Astrocyte (in vitro differentiated cells and primary cell): ENCODE results near the gene ABTB2. TPM values are rescaled to one million over a fixed set of nuclear protein-coding genes. Genes with fewer than 3 reads are reported as not detected.

Source experiments
- DNase-seq: peaks from one replicate; pipeline ENCODE4 v3.0.0-alpha.2; 2010; ENCODE audit warnings: low read depth
- FAIRE-seq: peaks from 2 replicates; lab custom pipeline; 2011; peaks lifted over from hg19 to GRCh38; lab: Jason Lieb, UNC
- H2AFZ ChIP-seq: 2 replicates; pipeline ENCODE4 v1.6.0; 2012; ENCODE audit warnings: low read depth, low read length, inconsistent platforms
- H3K27ac ChIP-seq: 2 replicates; pipeline ENCODE4 v1.5.1; 2011; ENCODE audit warnings: low read depth, low read length, inconsistent platforms
- H3K27me3 ChIP-seq: 2 replicates; pipeline ENCODE4 v1.6.0; 2011; ENCODE audit warnings: low read length, inconsistent platforms; ENCODE audit not compliant: insufficient read depth
- H3K36me3 ChIP-seq: 2 replicates; pipeline ENCODE4 v1.5.1; 2011; ENCODE audit warnings: low read length, inconsistent platforms; ENCODE audit not compliant: insufficient read depth
- H3K4me1 ChIP-seq: 2 replicates; pipeline ENCODE4 v1.5.1; 2011; ENCODE audit warnings: low read length, inconsistent platforms; ENCODE audit not compliant: insufficient read depth
- H3K4me2 ChIP-seq: 2 replicates; pipeline ENCODE4 v1.6.0; 2012; ENCODE audit warnings: low read length, inconsistent platforms
- H3K4me3 ChIP-seq: 2 replicates; pipeline ENCODE4 v1.5.1; 2011; ENCODE audit warnings: low read depth, mild to moderate bottlenecking, low read length, inconsistent platforms; ENCODE audit not compliant: insufficient read depth
- H3K79me2 ChIP-seq: 2 replicates; pipeline ENCODE4 v1.6.0; 2012; ENCODE audit warnings: mild to moderate bottlenecking, low read length, inconsistent platforms; ENCODE audit not compliant: insufficient read depth
- H3K9ac ChIP-seq: 2 replicates; pipeline ENCODE4 v1.6.0; 2012; ENCODE audit warnings: mild to moderate bottlenecking, low read length, inconsistent platforms
- H3K9me3 ChIP-seq: 2 replicates; pipeline ENCODE4 v1.5.1; 2012; ENCODE audit warnings: low read depth, mild to moderate bottlenecking, low read length, inconsistent platforms; ENCODE audit not compliant: insufficient read depth
- H4K20me1 ChIP-seq: 2 replicates; pipeline ENCODE4 v1.6.0; 2012; ENCODE audit warnings: low read length, inconsistent platforms; ENCODE audit not compliant: insufficient read depth
- H3K27ac Mint-ChIP-seq: one replicate; pipeline ENCODE4 v1.8.0; 2021; ENCODE audit warnings: mild to moderate bottlenecking, mixed read lengths; ENCODE audit not compliant: unreplicated experiment
- H3K27me3 Mint-ChIP-seq: one replicate; pipeline ENCODE4 v1.8.0; 2021; ENCODE audit warnings: low read depth, mixed read lengths; ENCODE audit not compliant: unreplicated experiment
- H3K36me3 Mint-ChIP-seq: one replicate; pipeline ENCODE4 v1.8.0; 2021; ENCODE audit warnings: low read depth, mixed read lengths; ENCODE audit not compliant: unreplicated experiment
- H3K4me1 Mint-ChIP-seq: one replicate; pipeline ENCODE4 v1.8.0; 2021; ENCODE audit warnings: low read depth, mixed read lengths; ENCODE audit not compliant: unreplicated experiment
- H3K4me3 Mint-ChIP-seq: one replicate; pipeline ENCODE4 v1.8.0; 2021; ENCODE audit warnings: mild to moderate bottlenecking, moderate library complexity, mixed read lengths; ENCODE audit not compliant: unreplicated experiment
- H3K9me3 Mint-ChIP-seq: one replicate; pipeline ENCODE4 v1.8.0; 2021; ENCODE audit warnings: mild to moderate bottlenecking, mixed read lengths; ENCODE audit not compliant: unreplicated experiment
- EZH2 ChIP-seq: IDR thresholded peaks from 2 replicates; pipeline ENCODE4 v1.6.1; 2012; ENCODE audit warnings: mild to moderate bottlenecking, low read length, inconsistent platforms; ENCODE audit not compliant: insufficient read depth
- total RNA-seq: library from RNA; stranded (reverse); gene quantifications from 2 replicates; pipeline ENCODE4 v1.2.1, GENCODE V29; 2021
- TF ChIP-seq, protein P1 (sequence below): IDR thresholded peaks from 2 replicates; pipeline ENCODE4 v1.5.1; 2011; ENCODE audit warnings: low read depth, mild to moderate bottlenecking, inconsistent platforms, low read length, moderate library complexity; ENCODE audit not compliant: insufficient read depth

ABTB2 gene
- total RNA-seq, 1 donor from 2014 or later = 14.1 TPM

- TF ChIP-seq, protein P1, sequence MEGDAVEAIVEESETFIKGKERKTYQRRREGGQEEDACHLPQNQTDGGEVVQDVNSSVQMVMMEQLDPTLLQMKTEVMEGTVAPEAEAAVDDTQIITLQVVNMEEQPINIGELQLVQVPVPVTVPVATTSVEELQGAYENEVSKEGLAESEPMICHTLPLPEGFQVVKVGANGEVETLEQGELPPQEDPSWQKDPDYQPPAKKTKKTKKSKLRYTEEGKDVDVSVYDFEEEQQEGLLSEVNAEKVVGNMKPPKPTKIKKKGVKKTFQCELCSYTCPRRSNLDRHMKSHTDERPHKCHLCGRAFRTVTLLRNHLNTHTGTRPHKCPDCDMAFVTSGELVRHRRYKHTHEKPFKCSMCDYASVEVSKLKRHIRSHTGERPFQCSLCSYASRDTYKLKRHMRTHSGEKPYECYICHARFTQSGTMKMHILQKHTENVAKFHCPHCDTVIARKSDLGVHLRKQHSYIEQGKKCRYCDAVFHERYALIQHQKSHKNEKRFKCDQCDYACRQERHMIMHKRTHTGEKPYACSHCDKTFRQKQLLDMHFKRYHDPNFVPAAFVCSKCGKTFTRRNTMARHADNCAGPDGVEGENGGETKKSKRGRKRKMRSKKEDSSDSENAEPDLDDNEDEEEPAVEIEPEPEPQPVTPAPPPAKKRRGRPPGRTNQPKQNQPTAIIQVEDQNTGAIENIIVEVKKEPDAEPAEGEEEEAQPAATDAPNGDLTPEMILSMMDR = no peak
- no peak for TF ChIP-seq EZH2
- Mint-ChIP-seq H3K27ac (no peak overlapping the region), H3K4me3 (no peak overlapping the region), H3K9me3 (no peaks in the 10 kb centered on the region), H3K4me1 (peaks cover 38% of the 10 kb centered on the region), H3K36me3 (no peaks in the 10 kb centered on the region), H3K27me3 (no peaks in the 10 kb centered on the region)
- Histone ChIP-seq H3K4me2 (no peak overlapping the region), H3K9ac (no peak overlapping the region), H4K20me1 (peaks cover 55% of the 10 kb centered on the region), H3K27me3 (no peaks in the 10 kb centered on the region), H3K4me3 (no peak overlapping the region), H3K79me2 (peaks cover 4% of the 10 kb centered on the region), H3K36me3 (no peaks in the 10 kb centered on the region), H3K9me3 (no peaks in the 10 kb centered on the region), H3K27ac (no peak overlapping the region), H3K4me1 (peaks cover 19% of the 10 kb centered on the region), H2AFZ (no peak overlapping the region)
- FAIRE-seq (no peak), DNase-seq (no peak)
Observed at GRCh38 chr11:34209809-34210208, 148.0 kb downstream of the ABTB2 start.

DNA sequence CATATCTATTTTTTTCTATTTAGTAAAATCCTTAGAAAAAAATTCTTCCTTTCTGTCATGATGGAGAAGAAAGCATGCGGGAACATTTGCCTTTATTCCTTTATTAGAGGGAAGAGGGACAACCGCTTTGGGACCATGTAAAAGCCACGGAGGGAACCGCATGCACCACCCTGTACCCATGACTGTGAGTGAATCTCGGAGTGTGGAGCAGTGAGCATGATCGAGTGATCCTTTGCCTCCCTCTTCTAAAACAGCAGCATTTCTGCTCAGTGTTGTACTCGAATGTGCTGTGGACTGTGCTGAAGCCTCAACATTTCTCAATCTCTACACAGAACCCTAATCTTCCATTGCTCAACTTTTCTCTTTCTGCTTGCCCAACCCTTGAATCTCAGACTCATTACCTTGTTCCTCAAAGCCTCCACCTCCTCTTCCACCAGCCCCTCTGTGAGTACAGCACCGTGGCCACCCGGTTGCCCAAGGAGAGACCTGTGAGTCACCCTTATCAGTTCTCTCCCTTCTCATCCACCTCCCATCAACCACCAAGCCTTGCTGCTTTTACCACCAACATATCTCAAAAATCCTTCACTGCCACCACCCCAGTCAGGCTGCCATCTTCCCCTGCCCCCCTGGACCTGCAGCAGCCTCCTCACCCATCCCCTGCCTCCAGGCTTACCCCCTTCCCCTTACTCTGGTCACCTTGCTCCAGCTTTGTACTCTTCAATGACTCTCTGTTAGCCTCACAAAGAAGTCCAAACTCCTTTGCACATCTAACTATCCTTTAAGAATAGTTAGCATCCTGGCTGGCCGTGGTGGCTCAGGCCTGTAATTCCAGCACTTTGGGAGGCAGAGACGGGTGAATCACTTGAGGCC lies 149.3 kb downstream of the ABTB2 start:
- TF ChIP-seq, protein P1 = no peak
- no peak for TF ChIP-seq EZH2
- peaks cover 4% of the 10 kb centered on the region for H3K79me2 ChIP-seq
- peaks cover 60% of the 10 kb centered on the region for H4K20me1 ChIP-seq
- FAIRE-seq (no peak), DNase-seq (peak; percentile 42)
- Mint-ChIP-seq H3K27me3 (no peaks in the 10 kb centered on the region), H3K4me3 (no peak overlapping the region), H3K27ac (no peak overlapping the region), H3K4me1 (peaks cover 36% of the 10 kb centered on the region), H3K9me3 (no peaks in the 10 kb centered on the region), H3K36me3 (no peaks in the 10 kb centered on the region)
- no peak overlapping the region for H3K9ac ChIP-seq
- H3K4me3 ChIP-seq = no peak overlapping the region
- H3K4me2 ChIP-seq = peak overlapping the region; percentile 7
- H3K36me3 ChIP-seq = no peaks in the 10 kb centered on the region
- no peak overlapping the region for H3K27ac ChIP-seq
- no peaks in the 10 kb centered on the region for H3K9me3 ChIP-seq
- peaks cover 23% of the 10 kb centered on the region for H3K4me1 ChIP-seq
- H2AFZ ChIP-seq = no peak overlapping the region
- H3K27me3 ChIP-seq = no peaks in the 10 kb centered on the region
